Kidney tubule cell (primary cell): Measurements from ENCODE around the gene SNAI3.

ENCODE experiments used
- DNase-seq: peaks from one replicate; pipeline ENCODE4 v3.0.0-alpha.2; 2018; ENCODE audit warnings: low spot score

SNAI3 gene

GRCh38 chr16:88721236-88721635 is 34.9 kb upstream of the SNAI3 start:
- DNase-seq = no peak

GRCh38 chr16:88720396-88720970 is 34.2 kb upstream of the SNAI3 start:
- DNase-seq = no peak

- no peak for DNase-seq
Observed at GRCh38 chr16:88719933-88720296, 33.6 kb upstream of the SNAI3 start.

GRCh38 chr16:88719267-88719932 is 33.1 kb upstream of the SNAI3 start:
- no peak for DNase-seq

GRCh38 chr16:88718178-88718577 is 31.9 kb upstream of the SNAI3 start:
- DNase-seq = no peak

GRCh38 chr16:88716601-88717001 is 30.3 kb upstream of the SNAI3 start:
- DNase-seq = no peak

- DNase-seq = no peak
Observed at GRCh38 chr16:88716201-88716600, 29.9 kb upstream of the SNAI3 start.

GRCh38 chr16:88715312-88716190 is 29.2 kb upstream of the SNAI3 start:
- no peak for DNase-seq

GRCh38 chr16:88714420-88715302 is 28.4 kb upstream of the SNAI3 start:
- no peak for DNase-seq

GRCh38 chr16:88713568-88714419 is 27.5 kb upstream of the SNAI3 start:
- DNase-seq = peak; percentile 60

GRCh38 chr16:88713054-88713453 is 26.7 kb upstream of the SNAI3 start:
- no peak for DNase-seq

GRCh38 chr16:88712362-88712979 is 26.2 kb upstream of the SNAI3 start:
- no peak for DNase-seq

GRCh38 chr16:88711750-88712340 is 25.5 kb upstream of the SNAI3 start:
- no peak for DNase-seq

- no peak for DNase-seq
Observed at GRCh38 chr16:88710556-88710955, 24.2 kb upstream of the SNAI3 start.

- DNase-seq = peak; percentile 9
Observed at GRCh38 chr16:88706965-88707826, 20.9 kb upstream of the SNAI3 start.

- DNase-seq = peak; percentile 86
Observed at GRCh38 chr16:88706229-88706964, 20.1 kb upstream of the SNAI3 start, which contains the start of the genes CTU2 and RNF166. TSS of gene CTU2 (plus strand) at chr16:88706503. CDS start at chr16:88706531, 28 bp downstream. TSS of gene RNF166 (minus strand) at chr16:88706408. CDS start at chr16:88706325, 83 bp downstream.

- DNase-seq = peak; percentile 18
Observed at GRCh38 chr16:88705801-88706228, 19.5 kb upstream of the SNAI3 start.

GRCh38 chr16:88705076-88705684 is 18.9 kb upstream of the SNAI3 start:
- DNase-seq = peak; percentile 25
